ENCODE measurements around the gene WASL. TPM values are rescaled to one million over a fixed set of nuclear protein-coding genes. Genes with fewer than 3 reads are reported as not detected.

The WASL gene
- total RNA-seq, 1 experiment from 2014 or later, result 8.5 TPM

DNA sequence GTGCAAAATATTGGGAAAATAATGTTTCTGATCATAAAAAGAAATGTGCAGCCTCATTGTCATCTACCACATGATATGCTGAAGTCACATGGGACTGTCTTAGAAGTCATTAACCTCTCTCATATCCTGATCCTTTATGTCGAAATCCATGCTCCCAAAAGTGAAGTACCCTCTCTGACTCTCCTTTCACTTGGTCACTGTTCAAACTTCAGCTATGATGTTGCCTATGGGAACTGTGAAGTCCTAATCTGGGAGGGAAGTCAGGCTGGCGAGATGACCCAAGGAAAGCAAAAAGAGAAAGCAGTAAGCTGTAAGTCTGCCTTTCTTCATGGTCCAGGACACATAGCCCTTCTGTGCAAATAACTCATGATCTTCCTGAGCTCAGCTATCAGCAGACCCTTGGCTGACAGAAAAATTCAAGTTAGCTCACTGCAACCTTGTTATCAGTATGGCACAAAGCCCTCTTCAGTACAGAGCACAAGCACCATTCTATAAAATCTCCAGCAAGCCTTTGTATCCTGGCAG lies 29.5 kb downstream of the WASL start:
- intact Hi-C loops (cut with micrococcal nuclease), result no loop called here
- ChIA-PET POLR2A (ENCODE audit: unreplicated experiment) (interaction anchor here (0.7 kb wide), 1 partner anchor 11 kb away, joined by 4 read pairs; no protein-coding TSS in a partner anchor), CTCF (no interaction called here)

DNA sequence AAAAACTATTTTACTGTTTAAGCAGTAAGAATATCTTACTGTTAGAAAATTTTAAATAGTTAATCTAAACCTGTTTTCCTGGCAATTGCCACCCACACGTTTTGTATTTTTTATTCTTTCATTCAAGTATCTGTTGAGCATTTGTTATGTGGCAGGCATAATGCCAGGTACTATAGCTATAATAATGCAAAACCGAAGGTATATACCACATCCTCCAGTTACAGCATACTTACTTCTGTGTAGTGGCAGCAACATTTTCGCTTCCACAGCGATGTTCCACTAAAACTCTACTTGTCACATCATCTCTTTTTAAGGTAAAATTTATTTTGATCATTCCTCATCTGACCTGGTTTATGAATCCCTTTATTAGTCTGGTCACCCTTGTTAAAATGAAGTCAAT lies 30.0 kb downstream of the WASL start:
- Histone ChIP-seq H3K4me1 (ENCODE audit: insufficient read depth, low read length) (peaks cover 19% of the 10 kb centered on the region), H3F3A (ENCODE audit: low read length, unreplicated experiment) (no peaks in the 10 kb centered on the region), H3K9me3 (ENCODE audit: low read length) (no peaks in the 10 kb centered on the region), H3K27ac (ENCODE audit: low read length) (no peak overlapping the region), H3K4me3 (ENCODE audit: low read length) (no peak overlapping the region), H3K27me3 (ENCODE audit: low read length) (no peaks in the 10 kb centered on the region), H3K36me3 (ENCODE audit: low read depth, low read length) (no peaks in the 10 kb centered on the region), H3K79me2 (ENCODE audit: low read length) (peaks cover 71% of the 10 kb centered on the region), H4K20me1 (ENCODE audit: low read length) (peaks cover 6% of the 10 kb centered on the region; the same call in 1 of the 2 replicates), H3K4me2 (ENCODE audit: low read length) (no peak overlapping the region), H2AFZ (ENCODE audit: low read length) (no peak overlapping the region), H3K9me2 (replicated peaks; ENCODE audit: low read length) (no peaks in the 10 kb centered on the region), H3K9ac (ENCODE audit: low read length) (no peak overlapping the region)
- ATAC-seq (no peak), DNase-seq (no peak)
- ChIA-PET CTCF (no interaction called here), POLR2A (ENCODE audit: unreplicated experiment) (no interaction called here)
- TF ChIP-seq, protein P1, sequence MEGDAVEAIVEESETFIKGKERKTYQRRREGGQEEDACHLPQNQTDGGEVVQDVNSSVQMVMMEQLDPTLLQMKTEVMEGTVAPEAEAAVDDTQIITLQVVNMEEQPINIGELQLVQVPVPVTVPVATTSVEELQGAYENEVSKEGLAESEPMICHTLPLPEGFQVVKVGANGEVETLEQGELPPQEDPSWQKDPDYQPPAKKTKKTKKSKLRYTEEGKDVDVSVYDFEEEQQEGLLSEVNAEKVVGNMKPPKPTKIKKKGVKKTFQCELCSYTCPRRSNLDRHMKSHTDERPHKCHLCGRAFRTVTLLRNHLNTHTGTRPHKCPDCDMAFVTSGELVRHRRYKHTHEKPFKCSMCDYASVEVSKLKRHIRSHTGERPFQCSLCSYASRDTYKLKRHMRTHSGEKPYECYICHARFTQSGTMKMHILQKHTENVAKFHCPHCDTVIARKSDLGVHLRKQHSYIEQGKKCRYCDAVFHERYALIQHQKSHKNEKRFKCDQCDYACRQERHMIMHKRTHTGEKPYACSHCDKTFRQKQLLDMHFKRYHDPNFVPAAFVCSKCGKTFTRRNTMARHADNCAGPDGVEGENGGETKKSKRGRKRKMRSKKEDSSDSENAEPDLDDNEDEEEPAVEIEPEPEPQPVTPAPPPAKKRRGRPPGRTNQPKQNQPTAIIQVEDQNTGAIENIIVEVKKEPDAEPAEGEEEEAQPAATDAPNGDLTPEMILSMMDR (conservative IDR thresholded peaks at IDR 0.05; ENCODE audit: low read depth, low read length), result no peak
- TF ChIP-seq EZH2 (IDR thresholded peaks at IDR 0.05; ENCODE audit: low read length, unreplicated experiment), result no peak
- TF ChIP-seq EZH2phosphoT487 (IDR thresholded peaks at IDR 0.05; ENCODE audit: borderline replicate concordance, low read length), result no peak
- intact Hi-C loops (cut with micrococcal nuclease), result no loop called here
- no TSS peak for BruUV-seq (replicated peaks)

More for the DNA sequence above, 29.5 kb downstream of the WASL start:
- no peak overlapping the region for H2AFZ ChIP-seq (ENCODE audit: low read length)
- BruUV-seq (replicated peaks), result no TSS peak
- H3K27me3 ChIP-seq (ENCODE audit: low read length), result no peaks in the 10 kb centered on the region
- H3K9me3 ChIP-seq (ENCODE audit: low read length), result no peaks in the 10 kb centered on the region
- no peak overlapping the region for H3K4me2 ChIP-seq (ENCODE audit: low read length)
- H4K20me1 ChIP-seq (ENCODE audit: low read length), result peaks cover 6% of the 10 kb centered on the region; the same call in 1 of the 2 replicates
- H3K79me2 ChIP-seq (ENCODE audit: low read length), result peaks cover 72% of the 10 kb centered on the region
- peaks cover 19% of the 10 kb centered on the region for H3K4me1 ChIP-seq (ENCODE audit: insufficient read depth, low read length)
- no peak for DNase-seq
- TF ChIP-seq, protein P1 (conservative IDR thresholded peaks at IDR 0.05; ENCODE audit: low read depth, low read length), result no peak
- TF ChIP-seq EZH2 (IDR thresholded peaks at IDR 0.05; ENCODE audit: low read length, unreplicated experiment) (no peak), EZH2phosphoT487 (IDR thresholded peaks at IDR 0.05; ENCODE audit: borderline replicate concordance, low read length) (no peak)
- no peak for ATAC-seq
- no peaks in the 10 kb centered on the region for H3K36me3 ChIP-seq (ENCODE audit: low read depth, low read length)
- no peak overlapping the region for H3K9ac ChIP-seq (ENCODE audit: low read length)
- no peak overlapping the region for H3K4me3 ChIP-seq (ENCODE audit: low read length)
- no peak overlapping the region for H3K27ac ChIP-seq (ENCODE audit: low read length)
- no peaks in the 10 kb centered on the region for H3F3A ChIP-seq (ENCODE audit: low read length, unreplicated experiment)
- no peaks in the 10 kb centered on the region for H3K9me2 ChIP-seq (replicated peaks; ENCODE audit: low read length)

DNA sequence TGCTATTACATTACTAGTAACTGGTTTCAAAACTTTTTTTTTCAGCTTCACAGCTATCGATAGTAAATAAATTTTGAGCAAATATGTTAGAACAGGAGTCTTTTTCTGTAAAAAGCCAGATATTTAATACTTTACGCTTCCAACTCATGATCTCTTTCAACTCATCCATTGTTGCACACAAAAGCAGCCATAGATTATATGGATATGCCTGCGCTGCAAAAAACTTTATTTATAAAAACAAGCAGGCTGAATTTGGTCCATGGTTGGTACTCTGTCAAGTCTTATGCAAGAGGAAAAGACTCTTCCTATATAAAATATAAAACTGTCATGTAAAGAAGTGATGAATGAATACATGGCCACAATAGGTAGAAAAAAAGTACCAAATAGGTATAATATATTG lies 31.1 kb downstream of the WASL start:
- no peak for TF ChIP-seq EZH2 (IDR thresholded peaks at IDR 0.05; ENCODE audit: low read length, unreplicated experiment)
- TF ChIP-seq, protein P1 (conservative IDR thresholded peaks at IDR 0.05; ENCODE audit: low read depth, low read length), result no peak
- TF ChIP-seq EZH2phosphoT487 (IDR thresholded peaks at IDR 0.05; ENCODE audit: borderline replicate concordance, low read length), result no peak
- Histone ChIP-seq H3K27ac (ENCODE audit: low read length) (no peak overlapping the region), H3K27me3 (ENCODE audit: low read length) (no peaks in the 10 kb centered on the region), H3K9me3 (ENCODE audit: low read length) (no peaks in the 10 kb centered on the region), H3K36me3 (ENCODE audit: low read depth, low read length) (no peaks in the 10 kb centered on the region), H3F3A (ENCODE audit: low read length, unreplicated experiment) (no peaks in the 10 kb centered on the region), H4K20me1 (ENCODE audit: low read length) (peaks cover 6% of the 10 kb centered on the region; the same call in 1 of the 2 replicates), H3K4me3 (ENCODE audit: low read length) (no peak overlapping the region), H3K9ac (ENCODE audit: low read length) (no peak overlapping the region), H2AFZ (ENCODE audit: low read length) (no peak overlapping the region), H3K4me1 (ENCODE audit: insufficient read depth, low read length) (peaks cover 20% of the 10 kb centered on the region), H3K4me2 (ENCODE audit: low read length) (no peak overlapping the region), H3K79me2 (ENCODE audit: low read length) (peaks cover 61% of the 10 kb centered on the region), H3K9me2 (replicated peaks; ENCODE audit: low read length) (no peaks in the 10 kb centered on the region)
- intact Hi-C loops (cut with micrococcal nuclease), result no loop called here
- DNase-seq (no peak), ATAC-seq (no peak)
- POLR2A ChIA-PET (ENCODE audit: unreplicated experiment), result interaction anchor here (0.7 kb wide), 1 partner anchor 31 kb away, joined by 3 read pairs; no protein-coding TSS in a partner anchor
- no TSS peak for BruUV-seq (replicated peaks)
- CTCF ChIA-PET, result no interaction called here
